ENCODE data around the gene KRT6C.
"Not testable (repeated sequence)": the region's sequence is repeated elsewhere in the genome, so short reads cannot be mapped to it uniquely, and the experiment has no call there.

KRT6C gene

DNA sequence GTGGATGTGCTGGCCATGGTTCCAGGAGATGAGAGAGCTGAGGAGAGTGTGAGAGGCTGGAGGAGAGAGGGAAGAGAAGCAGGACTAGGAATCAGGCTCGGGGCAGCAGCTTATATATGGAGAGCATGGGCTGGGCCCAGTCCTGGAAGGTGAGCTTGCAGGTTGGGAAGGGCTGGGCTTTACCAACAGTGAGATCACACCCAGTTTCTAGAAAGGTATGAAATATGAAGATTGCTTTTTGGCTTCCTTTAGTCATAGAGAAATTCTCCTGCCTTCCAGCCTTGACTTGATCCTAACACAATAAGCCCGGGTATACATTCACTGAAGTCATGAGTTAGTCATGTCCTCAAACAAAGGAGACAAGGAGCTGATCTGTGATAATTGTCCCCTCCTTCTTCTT is 19.6 kb upstream of the KRT6C start, which contains the start of gene KRT6A:
KRT6A (minus strand) TSS at position 86 of the 400 bp plus-strand sequence; CDS start at position 17, 69 bp downstream.
- TF ChIP-seq, protein P1, sequence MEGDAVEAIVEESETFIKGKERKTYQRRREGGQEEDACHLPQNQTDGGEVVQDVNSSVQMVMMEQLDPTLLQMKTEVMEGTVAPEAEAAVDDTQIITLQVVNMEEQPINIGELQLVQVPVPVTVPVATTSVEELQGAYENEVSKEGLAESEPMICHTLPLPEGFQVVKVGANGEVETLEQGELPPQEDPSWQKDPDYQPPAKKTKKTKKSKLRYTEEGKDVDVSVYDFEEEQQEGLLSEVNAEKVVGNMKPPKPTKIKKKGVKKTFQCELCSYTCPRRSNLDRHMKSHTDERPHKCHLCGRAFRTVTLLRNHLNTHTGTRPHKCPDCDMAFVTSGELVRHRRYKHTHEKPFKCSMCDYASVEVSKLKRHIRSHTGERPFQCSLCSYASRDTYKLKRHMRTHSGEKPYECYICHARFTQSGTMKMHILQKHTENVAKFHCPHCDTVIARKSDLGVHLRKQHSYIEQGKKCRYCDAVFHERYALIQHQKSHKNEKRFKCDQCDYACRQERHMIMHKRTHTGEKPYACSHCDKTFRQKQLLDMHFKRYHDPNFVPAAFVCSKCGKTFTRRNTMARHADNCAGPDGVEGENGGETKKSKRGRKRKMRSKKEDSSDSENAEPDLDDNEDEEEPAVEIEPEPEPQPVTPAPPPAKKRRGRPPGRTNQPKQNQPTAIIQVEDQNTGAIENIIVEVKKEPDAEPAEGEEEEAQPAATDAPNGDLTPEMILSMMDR (conservative IDR thresholded peaks at IDR 0.05; ENCODE audit: low read depth, low read length) = no peak
- no peak for DNase-seq (ENCODE audit: low read depth)
- no peak within 1 kb of the TSS for H3K4me3 ChIP-seq (ENCODE audit: low read depth, low read length)

DNA sequence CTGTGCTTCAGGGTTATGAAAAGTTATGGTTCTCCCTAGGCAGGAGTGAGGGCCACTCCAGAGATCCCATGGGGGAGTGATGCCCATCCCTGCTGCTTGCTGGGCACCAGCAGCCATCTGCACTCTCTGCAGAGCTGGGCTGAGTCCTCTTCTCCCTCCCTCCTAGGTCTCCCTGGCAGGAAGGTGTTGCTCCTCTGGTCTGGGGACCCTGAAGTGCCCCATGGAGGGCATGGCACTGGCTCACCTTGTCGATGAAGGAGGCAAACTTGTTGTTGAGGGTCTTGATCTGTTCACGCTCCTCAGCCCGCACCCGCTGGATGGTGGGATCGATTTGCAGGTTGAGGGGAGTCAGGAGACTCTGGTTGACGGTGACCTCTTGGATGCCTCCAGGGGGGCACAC is 18.8 kb upstream of the KRT6C start:
- DNase-seq (ENCODE audit: low read depth); H3K4me3 ChIP-seq (ENCODE audit: low read depth, low read length): not testable (repeated sequence)

DNA sequence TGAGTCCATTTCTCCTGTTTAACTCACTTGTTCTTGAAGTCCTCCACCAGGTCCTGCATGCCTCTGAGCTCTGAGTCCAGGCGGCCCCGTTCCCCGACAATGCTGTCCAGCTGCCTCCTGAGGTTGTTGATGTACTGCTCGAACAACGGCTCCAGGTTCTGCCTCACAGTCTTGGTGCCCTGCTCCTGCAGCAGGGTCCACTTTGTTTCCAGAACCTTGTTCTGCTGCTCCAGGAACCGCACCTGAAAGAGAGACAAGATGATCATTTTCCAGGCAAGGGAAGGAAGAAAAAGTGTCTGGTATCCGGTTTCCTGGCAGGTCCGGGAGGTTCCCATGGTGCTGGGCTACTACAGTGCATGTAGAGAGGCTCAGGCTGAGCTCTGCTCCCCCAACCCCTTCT is 17.9 kb upstream of the KRT6C start:
- not testable (repeated sequence) for DNase-seq (ENCODE audit: low read depth); H3K4me3 ChIP-seq (ENCODE audit: low read depth, low read length)

DNA sequence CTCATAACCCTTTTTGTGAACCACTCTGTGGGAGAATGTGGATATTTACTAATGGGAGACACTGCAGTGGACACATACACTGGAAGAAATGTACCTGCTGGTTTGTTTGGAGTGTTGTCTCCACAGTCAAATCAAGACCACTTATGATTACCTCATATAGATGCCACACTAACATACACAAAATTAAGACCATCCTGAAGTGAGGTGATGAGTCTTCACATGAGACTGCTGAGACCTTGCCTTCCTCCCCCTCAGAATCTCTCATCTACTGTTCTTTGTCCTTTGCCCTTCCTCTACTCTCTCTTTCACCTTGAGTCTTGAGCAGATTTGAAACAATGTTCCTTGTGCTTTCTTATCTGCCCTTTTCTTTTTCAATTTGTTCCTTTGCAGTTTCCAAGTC is 15.1 kb upstream of the KRT6C start:
- TF ChIP-seq, protein P1 (conservative IDR thresholded peaks at IDR 0.05; ENCODE audit: low read depth, low read length) = no peak
- no peak for DNase-seq (ENCODE audit: low read depth)
- no peak overlapping the region for H3K4me3 ChIP-seq (ENCODE audit: low read depth, low read length)

DNA sequence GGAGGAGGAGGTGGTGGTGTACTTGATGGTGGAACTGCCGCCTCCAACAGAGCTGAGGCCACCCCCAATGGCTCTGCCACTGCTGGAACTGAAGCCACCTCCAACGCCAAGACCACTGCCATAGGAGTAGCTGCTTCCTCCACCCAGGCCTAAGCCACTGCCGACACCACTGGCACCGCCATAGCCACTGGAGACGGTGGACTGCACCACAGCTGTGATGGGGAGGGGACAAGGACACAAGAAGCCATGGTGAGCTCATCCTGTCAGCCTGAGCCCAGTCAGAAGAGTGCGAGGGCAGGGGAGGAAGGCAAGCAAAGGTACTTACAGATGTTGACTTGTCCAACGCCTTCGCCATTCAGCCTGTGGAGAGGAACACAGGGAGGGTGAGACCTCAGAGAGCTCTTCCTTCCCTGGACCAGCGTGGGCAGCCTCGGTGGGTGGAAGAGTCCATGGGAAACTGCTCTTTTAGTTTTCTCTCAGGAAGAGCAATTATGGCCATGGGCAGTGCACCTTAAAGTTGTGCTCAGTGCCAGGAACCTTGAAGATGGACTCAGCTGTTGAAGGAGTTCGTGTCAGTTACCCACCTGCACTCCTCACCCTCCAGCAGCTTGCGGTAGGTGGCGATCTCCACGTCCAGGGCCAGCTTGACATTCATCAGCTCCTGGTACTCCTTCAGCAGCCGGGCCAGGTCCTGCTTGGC is 14.3 kb upstream of the KRT6C start:
- not testable (repeated sequence) for DNase-seq (ENCODE audit: low read depth); H3K4me3 ChIP-seq (ENCODE audit: low read depth, low read length)

DNA sequence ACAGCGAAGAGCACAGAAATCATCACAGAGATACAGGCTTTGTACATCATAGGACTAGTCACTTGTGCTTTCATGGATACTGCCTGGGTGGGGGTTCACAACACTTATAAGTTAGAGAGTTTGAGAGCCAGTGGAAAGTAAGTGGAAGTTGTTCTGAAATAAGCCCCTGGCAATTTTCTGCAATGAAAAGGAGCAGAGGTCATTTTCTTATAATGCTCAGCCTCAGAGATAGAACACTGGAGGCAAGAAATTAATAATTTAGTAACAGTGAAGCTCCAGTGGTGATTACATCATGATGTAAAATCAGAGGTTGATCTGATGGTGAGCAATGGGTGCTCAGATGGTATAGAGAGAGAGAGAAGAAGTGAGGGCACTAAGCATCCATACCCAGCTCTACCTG is 13.6 kb upstream of the KRT6C start:
- TF ChIP-seq, protein P1 (conservative IDR thresholded peaks at IDR 0.05; ENCODE audit: low read depth, low read length) = no peak

DNA sequence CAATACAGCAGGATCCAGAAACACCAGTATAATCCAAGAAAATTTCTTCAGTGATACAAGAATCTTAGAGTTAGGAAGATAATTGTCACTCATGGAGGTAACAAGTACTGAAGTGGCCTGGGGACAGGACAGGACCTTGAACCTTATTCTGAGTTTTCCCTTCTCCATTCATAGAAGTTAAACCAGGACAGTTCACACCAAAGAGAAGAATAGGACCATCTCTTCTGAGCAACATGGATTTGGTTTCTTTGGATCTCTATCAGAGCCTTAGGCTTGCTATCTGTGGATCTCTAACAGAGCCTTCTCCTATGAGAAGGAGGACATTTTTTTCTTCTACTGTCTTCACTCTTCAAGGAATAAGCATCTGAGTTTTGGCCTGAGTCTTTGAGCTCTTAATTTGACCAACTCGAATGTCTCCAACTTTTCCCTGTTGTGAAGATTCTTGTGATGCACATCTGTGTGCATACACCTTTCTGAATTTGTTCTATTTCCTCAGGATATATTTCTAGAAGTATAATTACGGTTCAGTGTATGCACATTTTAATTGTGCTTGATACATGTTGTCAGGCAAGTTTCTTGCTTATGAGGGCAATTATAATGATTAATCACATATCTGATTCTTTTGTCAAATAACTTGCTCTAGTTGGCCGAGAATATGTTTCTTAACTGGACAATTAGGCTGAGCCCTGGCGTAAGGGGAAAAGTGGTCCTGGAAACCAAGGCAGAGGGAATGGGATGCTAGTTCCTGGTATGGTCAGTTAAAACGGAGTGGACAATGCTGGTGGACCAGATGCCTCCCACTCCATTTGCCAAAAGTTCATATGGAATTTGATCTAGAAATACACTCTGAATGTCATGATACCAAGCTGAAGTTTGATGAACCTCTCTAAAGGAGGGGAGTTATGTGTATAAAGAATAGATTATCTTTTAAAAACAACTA is 12.8 kb upstream of the KRT6C start:
- no peak overlapping the region for H3K4me3 ChIP-seq (ENCODE audit: low read depth, low read length)
- TF ChIP-seq, protein P1 (conservative IDR thresholded peaks at IDR 0.05; ENCODE audit: low read depth, low read length) = no peak
- DNase-seq (ENCODE audit: low read depth) = no peak

More for the DNA sequence above, 13.6 kb upstream of the KRT6C start:
- no peak overlapping the region for H3K4me3 ChIP-seq (ENCODE audit: low read depth, low read length)
- no peak for DNase-seq (ENCODE audit: low read depth)

DNA sequence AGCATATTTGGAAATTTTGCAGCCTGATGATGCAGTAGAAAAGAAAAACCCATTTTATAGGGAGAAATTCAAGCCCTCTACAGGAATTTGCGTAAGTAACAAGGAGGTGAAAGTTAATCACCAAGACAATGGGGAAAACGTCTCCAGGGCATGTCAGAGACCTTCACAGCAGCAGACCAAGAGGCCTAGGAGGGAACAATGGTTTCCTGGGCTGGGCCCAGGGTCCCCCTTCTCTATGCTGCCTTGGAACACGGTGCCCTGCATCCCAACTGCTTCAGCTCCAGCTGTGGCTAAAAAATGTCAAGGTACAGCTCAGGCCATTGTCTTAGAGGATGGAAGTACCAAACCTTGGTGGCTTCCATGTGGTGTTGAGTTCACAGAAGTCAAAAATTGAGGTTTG is 6.5 kb upstream of the KRT6C start:
- no peak overlapping the region for H3K4me3 ChIP-seq (ENCODE audit: low read depth, low read length)
- DNase-seq (ENCODE audit: low read depth) = no peak
- TF ChIP-seq, protein P1 (conservative IDR thresholded peaks at IDR 0.05; ENCODE audit: low read depth, low read length) = no peak
